Measurements from ENCODE around the gene ADGRA1.
"Not testable (repeated sequence)": the region's sequence is repeated elsewhere in the genome, so short reads cannot be mapped to it uniquely, and the experiment has no call there.

ADGRA1 gene

GRCh38 chr10:133129071-133129858 is 41.5 kb downstream of the ADGRA1 start:
- DNase-seq (ENCODE audit: low read depth), result no peak

GRCh38 chr10:133129859-133130495 is 42.3 kb downstream of the ADGRA1 start:
- no peak for DNase-seq (ENCODE audit: low read depth)

GRCh38 chr10:133130602-133131001 is 42.9 kb downstream of the ADGRA1 start:
- no peak for DNase-seq (ENCODE audit: low read depth)

- DNase-seq (ENCODE audit: low read depth), result no peak
Observed at GRCh38 chr10:133131053-133131452, 43.3 kb downstream of the ADGRA1 start.

- no peak for DNase-seq (ENCODE audit: low read depth)
Observed at GRCh38 chr10:133131734-133132472, 44.2 kb downstream of the ADGRA1 start.

- no peak for DNase-seq (ENCODE audit: low read depth)
Observed at GRCh38 chr10:133132473-133133291, 45.0 kb downstream of the ADGRA1 start.

GRCh38 chr10:133133471-133134231 is 45.9 kb downstream of the ADGRA1 start:
- no peak for DNase-seq (ENCODE audit: low read depth)

GRCh38 chr10:133134411-133135115 is 46.8 kb downstream of the ADGRA1 start:
- no peak for DNase-seq (ENCODE audit: low read depth)

- DNase-seq (ENCODE audit: low read depth), result no peak
Observed at GRCh38 chr10:133135116-133135465, 47.4 kb downstream of the ADGRA1 start.

GRCh38 chr10:133137486-133138145 is 49.9 kb downstream of the ADGRA1 start:
- DNase-seq (ENCODE audit: low read depth), result not testable (repeated sequence)

GRCh38 chr10:133139551-133140065 is 51.9 kb downstream of the ADGRA1 start:
- DNase-seq (ENCODE audit: low read depth), result no peak

GRCh38 chr10:133140417-133141143 is 52.9 kb downstream of the ADGRA1 start:
- no peak for DNase-seq (ENCODE audit: low read depth)

GRCh38 chr10:133141144-133141957 is 53.6 kb downstream of the ADGRA1 start:
- DNase-seq (ENCODE audit: low read depth), result no peak

GRCh38 chr10:133141958-133142340 is 54.2 kb downstream of the ADGRA1 start:
- DNase-seq (ENCODE audit: low read depth), result no peak

GRCh38 chr10:133142523-133143199 is 54.9 kb downstream of the ADGRA1 start:
- no peak for DNase-seq (ENCODE audit: low read depth)

- DNase-seq (ENCODE audit: low read depth), result no peak
Observed at GRCh38 chr10:133143200-133143533, 55.4 kb downstream of the ADGRA1 start.

- no peak for DNase-seq (ENCODE audit: low read depth)
Observed at GRCh38 chr10:133143546-133143945, 55.8 kb downstream of the ADGRA1 start.

- no peak for DNase-seq (ENCODE audit: low read depth)
Observed at GRCh38 chr10:133144771-133145170, 57.0 kb downstream of the ADGRA1 start.

Data from fibroblast of gingiva (primary cell).